ENCODE measurements around the gene MAP4K4. TPM values are rescaled to one million over a fixed set of nuclear protein-coding genes. Genes with fewer than 3 reads are reported as not detected.

MAP4K4 gene
- polyA plus RNA-seq, 1 experiment: 158 TPM

DNA sequence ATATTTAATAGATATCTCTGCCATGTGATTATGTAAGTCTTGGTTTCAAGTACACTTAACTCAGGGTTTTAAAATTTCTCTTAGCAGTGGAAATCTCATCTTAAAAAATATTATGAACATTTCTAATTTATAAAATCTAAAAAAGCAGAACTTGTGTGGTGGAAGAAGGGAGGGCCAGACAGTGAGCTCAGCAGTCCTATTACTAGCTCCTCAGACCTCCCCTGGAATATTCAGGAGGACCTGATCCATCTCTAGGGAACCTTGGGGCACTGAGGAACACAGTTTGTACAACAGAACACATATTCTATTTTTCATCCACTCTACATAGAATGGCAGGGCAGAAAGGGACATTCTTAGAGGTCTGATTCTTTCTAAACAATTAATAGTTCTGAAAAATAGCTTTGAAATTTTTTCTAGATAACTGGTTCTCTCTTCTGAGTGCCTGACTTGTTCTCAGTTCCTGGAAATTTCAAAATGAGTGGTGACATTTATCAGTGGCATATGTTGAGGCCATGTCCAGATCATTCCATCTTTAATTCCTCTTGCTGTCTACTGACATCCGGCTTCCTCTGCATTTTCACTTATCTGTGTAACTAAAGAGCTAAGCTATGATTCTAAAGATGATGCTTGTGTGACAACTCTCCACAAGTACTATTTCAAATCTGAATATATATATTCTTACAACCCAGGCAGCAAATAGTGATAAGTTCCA is 8.2 kb upstream of the MAP4K4 start:
- no peak overlapping the region for H3K4me3 ChIP-seq (ENCODE audit: low read depth, low read length)
- H3K27me3 ChIP-seq (ENCODE audit: control insufficient read depth, insufficient read depth, low read length): no peaks in the 10 kb centered on the region
- H3K9me3 ChIP-seq (ENCODE audit: control insufficient read depth, insufficient read depth, low read length): peaks cover 6% of the 10 kb centered on the region; the same call in 1 of the 2 replicates
- ChIA-PET CTCF (interaction anchor here (1.2 to 1.5 kb wide), 4 partner anchors 141 to 347 kb away, joined by 3 to 6 read pairs (median 4); no protein-coding TSS in a partner anchor), POLR2A (no interaction called here)
- TF ChIP-seq, protein P1, sequence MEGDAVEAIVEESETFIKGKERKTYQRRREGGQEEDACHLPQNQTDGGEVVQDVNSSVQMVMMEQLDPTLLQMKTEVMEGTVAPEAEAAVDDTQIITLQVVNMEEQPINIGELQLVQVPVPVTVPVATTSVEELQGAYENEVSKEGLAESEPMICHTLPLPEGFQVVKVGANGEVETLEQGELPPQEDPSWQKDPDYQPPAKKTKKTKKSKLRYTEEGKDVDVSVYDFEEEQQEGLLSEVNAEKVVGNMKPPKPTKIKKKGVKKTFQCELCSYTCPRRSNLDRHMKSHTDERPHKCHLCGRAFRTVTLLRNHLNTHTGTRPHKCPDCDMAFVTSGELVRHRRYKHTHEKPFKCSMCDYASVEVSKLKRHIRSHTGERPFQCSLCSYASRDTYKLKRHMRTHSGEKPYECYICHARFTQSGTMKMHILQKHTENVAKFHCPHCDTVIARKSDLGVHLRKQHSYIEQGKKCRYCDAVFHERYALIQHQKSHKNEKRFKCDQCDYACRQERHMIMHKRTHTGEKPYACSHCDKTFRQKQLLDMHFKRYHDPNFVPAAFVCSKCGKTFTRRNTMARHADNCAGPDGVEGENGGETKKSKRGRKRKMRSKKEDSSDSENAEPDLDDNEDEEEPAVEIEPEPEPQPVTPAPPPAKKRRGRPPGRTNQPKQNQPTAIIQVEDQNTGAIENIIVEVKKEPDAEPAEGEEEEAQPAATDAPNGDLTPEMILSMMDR (IDR thresholded peaks at IDR 0.05; ENCODE audit: low read depth, low read length): no peak
- no peak overlapping the region for H3K27ac ChIP-seq (ENCODE audit: low read depth, low read length)
- DNase-seq (ENCODE audit: low read depth, low spot score): no peak

DNA sequence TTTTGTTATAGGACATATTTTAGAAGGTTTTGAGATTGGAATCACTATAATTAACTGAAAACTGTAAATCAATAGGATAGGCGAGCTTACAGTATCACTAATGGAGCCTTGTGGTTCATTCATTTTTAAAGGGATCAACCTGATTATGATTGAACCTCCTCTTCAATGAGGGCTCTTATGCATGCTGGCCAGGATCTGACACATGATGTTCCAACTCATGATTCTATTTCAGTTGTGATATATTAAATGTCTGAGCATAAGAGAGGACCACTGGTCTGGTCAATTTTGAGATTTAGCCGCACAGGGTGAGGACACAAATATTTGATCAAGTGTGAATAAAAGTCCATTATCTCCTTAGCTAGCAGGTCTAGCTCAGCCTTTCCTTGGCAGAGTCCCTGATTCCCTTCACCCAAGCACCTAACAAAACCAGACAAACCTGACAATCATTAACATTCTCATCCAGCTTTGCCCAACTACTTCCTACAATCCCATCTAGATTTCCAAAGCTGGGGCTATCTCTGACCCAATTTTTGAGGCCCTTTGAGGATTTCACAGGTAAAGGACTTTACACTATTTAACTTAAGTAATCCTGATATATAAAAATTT is 6.9 kb upstream of the MAP4K4 start:
- Histone ChIP-seq H3K4me3 (ENCODE audit: low read depth, low read length) (no peak overlapping the region), H3K27me3 (ENCODE audit: control insufficient read depth, insufficient read depth, low read length) (no peaks in the 10 kb centered on the region), H3K9me3 (ENCODE audit: control insufficient read depth, insufficient read depth, low read length) (peaks cover 6% of the 10 kb centered on the region; the same call in 1 of the 2 replicates), H3K27ac (ENCODE audit: low read depth, low read length) (no peak overlapping the region)
- ChIA-PET POLR2A (no interaction called here), CTCF (interaction anchor here (1.0 kb wide), 1 partner anchor 140 kb away, joined by 3 read pairs; no protein-coding TSS in a partner anchor)
- DNase-seq (ENCODE audit: low read depth, low spot score): no peak
- TF ChIP-seq, protein P1 (IDR thresholded peaks at IDR 0.05; ENCODE audit: low read depth, low read length): no peak

DNA sequence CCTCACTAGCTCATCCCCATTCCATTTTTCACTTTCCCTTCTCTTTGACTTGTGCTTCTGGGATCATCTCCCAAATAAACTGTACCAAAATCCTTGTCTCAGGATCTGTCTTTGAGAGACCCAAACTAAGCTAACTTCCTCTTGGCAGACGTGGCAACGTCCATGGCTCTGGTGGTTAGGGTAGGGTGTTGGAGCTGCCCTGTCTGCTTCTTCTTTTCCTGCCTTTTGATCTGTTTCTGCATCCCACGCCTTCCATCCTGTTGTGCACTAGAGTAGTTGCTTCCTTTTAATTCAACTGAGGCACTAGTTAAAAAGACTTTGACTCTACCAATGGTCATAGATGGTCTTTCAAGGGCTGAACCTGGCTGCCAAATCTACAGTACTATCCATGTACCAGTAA is 5.5 kb upstream of the MAP4K4 start:
- no peak for DNase-seq (ENCODE audit: low read depth, low spot score)
- POLR2A ChIA-PET: no interaction called here
- peaks cover 6% of the 10 kb centered on the region; the same call in 1 of the 2 replicates for H3K9me3 ChIP-seq (ENCODE audit: control insufficient read depth, insufficient read depth, low read length)
- no peak overlapping the region for H3K4me3 ChIP-seq (ENCODE audit: low read depth, low read length)
- no peak overlapping the region for H3K27ac ChIP-seq (ENCODE audit: low read depth, low read length)
- CTCF ChIA-PET: no interaction called here
- H3K27me3 ChIP-seq (ENCODE audit: control insufficient read depth, insufficient read depth, low read length): no peaks in the 10 kb centered on the region
- TF ChIP-seq, protein P1 (IDR thresholded peaks at IDR 0.05; ENCODE audit: low read depth, low read length): no peak

DNA sequence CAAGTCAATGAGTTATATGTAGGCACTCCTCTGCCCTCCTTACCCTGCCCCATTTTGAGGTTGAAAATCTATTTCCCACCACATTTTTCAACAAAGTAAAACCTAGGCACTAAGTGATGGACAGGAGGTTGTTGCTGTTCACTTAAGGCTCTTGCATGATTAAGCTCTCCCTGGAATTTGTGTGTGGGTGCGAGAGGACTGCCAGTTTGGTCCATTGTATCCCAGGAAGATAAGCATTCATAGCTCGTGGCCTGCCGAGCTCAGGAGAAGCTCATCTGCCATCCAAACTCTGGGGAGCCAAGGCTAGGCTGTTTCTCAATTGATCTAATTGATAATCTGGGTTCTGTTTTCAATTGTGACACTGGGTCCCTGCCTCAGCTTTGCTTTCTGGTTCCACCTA is 4.7 kb upstream of the MAP4K4 start:
- Histone ChIP-seq H3K27ac (ENCODE audit: low read depth, low read length) (no peak overlapping the region), H3K9me3 (ENCODE audit: control insufficient read depth, insufficient read depth, low read length) (peaks cover 6% of the 10 kb centered on the region; the same call in 1 of the 2 replicates), H3K27me3 (ENCODE audit: control insufficient read depth, insufficient read depth, low read length) (no peaks in the 10 kb centered on the region), H3K4me3 (ENCODE audit: low read depth, low read length) (no peak overlapping the region)
- ChIA-PET POLR2A (no interaction called here), CTCF (interaction anchor here (0.5 kb wide), 1 partner anchor 8 kb away, joined by 3 read pairs; no protein-coding TSS in a partner anchor)
- TF ChIP-seq, protein P1 (IDR thresholded peaks at IDR 0.05; ENCODE audit: low read depth, low read length): no peak
- no peak for DNase-seq (ENCODE audit: low read depth, low spot score)

DNA sequence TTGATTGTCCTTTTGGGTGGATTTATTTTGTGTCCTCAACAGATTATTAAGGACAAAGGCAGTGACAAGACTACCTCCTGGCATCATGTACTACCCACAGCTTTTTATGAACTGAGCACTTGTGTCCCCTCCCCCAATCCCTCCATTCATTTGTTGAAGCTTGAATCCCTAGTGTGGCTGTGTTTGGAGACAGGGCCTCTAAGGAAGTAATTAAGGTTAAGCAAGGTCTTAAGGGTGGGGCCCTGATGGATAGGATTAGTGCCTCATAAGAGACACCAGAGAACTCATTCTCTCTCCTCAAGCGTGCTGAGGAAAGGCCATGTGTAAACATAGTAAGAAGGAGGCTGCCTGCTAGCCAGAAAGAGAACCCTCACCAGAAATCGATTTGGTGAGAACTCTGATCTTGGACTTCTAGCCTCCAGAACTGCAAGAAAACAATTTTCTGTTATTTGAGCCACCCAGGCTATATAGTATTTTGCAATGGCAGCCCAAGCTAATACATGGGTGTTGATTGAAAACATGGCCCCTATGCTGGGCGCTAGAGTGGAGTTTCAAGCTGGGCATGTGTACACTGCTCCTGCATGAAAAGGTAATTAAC is 3.4 kb upstream of the MAP4K4 start:
- CTCF ChIA-PET: interaction anchor here (1.6 kb wide), 1 partner anchor 137 kb away, joined by 8 read pairs; no protein-coding TSS in a partner anchor
- H3K27ac ChIP-seq (ENCODE audit: low read depth, low read length): no peak overlapping the region
- no peak for DNase-seq (ENCODE audit: low read depth, low spot score)
- TF ChIP-seq, protein P1 (IDR thresholded peaks at IDR 0.05; ENCODE audit: low read depth, low read length): no peak
- H3K27me3 ChIP-seq (ENCODE audit: control insufficient read depth, insufficient read depth, low read length): no peaks in the 10 kb centered on the region
- no peaks in the 10 kb centered on the region for H3K9me3 ChIP-seq (ENCODE audit: control insufficient read depth, insufficient read depth, low read length)
- no peak overlapping the region for H3K4me3 ChIP-seq (ENCODE audit: low read depth, low read length)
- POLR2A ChIA-PET: no interaction called here

Measured in AG04450 (cell line).